GM19351 (cell line): Measurements from ENCODE around the gene FRAS1.
"Not testable (repeated sequence)": the region's sequence is repeated elsewhere in the genome, so short reads cannot be mapped to it uniquely, and the experiment has no call there.

Experiments used
- ATAC-seq: cut with Tn5 transposase; IDR thresholded peaks from one replicate; pipeline ENCODE4 v1.9.1; 2021; ENCODE audit warnings: mild to moderate bottlenecking, moderate library complexity; ENCODE audit not compliant: unreplicated experiment

The FRAS1 gene

DNA sequence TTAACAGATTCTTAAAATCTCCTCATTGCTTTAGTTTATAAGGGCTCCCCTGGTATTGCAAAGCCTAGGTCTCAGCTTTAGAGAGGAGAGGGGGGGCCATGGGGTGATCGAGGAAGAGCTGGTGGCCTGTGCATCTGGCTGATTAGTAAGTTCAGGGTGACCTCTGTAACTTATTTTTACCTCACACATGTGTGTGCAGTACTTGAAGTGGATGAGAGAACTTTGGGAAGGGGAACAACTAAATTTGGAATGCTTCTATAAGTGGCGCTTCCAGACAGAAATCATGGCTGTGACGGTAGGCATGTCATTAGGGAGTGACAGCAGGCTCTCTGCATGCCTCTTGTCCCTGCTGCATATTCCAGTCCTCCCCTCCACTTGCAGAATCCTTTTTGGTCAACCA lies 41.9 kb downstream of the FRAS1 start:
- ATAC-seq, result no peak

DNA sequence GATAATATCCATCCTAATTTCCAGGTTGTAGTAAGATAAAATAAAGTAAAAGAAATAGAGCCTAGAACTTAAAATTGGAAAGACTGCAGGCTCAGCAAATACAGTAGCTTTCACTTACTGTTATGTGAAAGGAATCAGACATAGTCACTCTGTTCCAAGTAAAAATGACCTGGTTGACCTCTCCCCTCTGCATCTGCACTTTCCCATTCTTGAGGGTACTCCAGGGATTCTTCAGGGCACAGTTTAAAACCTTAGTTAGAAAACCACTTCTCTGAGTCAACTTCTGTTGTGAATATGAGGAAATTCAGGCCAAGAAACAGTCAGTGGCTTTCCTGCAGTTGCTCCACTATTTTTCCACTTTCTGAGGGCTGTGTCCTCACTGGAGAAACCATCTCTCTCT lies 42.9 kb downstream of the FRAS1 start:
- no peak for ATAC-seq

- no peak for ATAC-seq
These were observed 62.6 kb downstream of the FRAS1 start for GRCh38 chr4:78119698-78120097.

DNA sequence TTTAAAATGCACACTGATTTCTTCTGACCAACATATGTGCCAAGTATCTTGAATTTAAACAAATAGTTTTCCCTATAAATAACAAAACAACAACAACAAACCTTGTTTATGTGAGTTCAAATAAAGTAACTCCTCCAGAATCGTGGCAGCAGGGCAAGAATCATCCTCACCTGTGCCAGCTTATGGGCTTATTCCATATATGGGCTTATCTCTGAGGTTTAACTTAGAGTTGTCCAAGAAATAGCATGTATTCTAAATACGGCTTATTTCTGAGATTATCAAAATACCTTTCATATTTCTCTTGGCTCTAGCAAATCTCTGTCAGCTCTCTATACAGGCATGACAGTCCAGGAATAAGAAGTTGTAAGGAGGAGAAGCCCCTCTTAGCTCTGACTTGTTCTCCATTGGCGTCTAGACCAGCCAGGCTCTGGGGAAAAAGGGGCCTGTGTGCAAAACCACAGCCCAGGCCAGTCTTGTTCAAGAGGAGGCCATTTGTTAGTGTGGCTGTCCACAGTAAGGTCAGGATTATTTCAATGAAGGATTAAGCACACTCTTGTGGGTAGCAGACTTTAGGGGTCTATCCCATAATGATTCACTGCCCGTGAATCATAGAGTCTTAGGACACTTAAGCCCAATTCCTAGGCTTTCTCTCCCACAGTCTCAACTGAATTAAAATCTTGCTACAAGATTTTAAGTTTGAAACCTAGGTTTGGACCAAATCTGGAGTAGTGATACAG lies 63.2 kb downstream of the FRAS1 start:
- ATAC-seq, result no peak

DNA sequence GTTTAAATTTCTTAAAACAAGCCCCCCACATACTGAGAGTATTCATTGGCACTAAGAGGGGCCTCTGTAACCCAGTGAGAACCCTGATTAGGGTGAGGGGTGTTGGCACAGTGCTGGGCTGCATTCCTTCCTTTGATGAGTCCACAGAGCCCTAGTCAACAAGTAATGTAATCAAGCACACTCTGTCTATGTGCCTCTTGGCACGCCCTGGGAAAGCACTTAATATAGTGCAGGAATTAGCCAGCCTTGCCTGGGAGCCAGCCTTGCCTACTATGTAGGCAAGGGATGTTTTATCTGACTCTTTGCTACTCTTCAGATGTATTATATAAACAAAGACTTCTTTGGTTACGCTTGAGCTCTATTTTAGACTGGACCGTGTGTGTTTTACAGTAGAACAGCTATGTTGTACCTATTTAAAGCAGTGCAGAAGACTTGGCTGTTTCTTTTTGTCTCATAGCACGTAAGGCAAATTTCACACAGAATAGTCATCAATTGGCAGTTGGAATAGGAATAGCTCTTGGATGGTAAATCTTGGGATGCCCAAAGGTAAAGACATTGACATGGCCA lies 64.3 kb downstream of the FRAS1 start:
- ATAC-seq, result no peak

DNA sequence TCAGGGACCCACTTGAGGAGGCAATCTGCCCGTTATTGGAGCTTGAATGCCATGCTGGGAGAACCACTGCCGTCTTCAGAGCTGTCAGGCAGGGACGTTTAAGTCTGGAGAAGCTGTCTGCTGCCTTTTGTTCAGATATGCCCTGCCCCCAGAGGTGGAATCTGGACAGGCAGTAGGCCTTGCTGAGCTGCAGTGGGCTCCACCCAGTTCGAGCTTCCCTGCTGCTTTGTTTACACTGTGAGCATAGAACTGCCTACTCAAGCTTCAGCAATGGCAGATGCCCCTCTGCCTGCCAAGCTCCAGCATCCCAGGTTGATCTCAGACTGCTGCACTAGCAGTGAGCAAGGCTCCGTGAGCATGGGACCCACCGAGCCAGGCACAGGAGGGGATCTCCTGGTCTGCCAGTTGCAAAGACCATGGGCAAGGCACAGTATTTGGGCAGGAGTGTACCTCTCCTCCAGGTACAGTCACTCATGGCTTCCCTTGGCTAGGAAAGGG lies 68.8 kb downstream of the FRAS1 start:
- ATAC-seq, result not testable (repeated sequence)

GRCh38 chr4:78129383-78130108 lies 72.4 kb downstream of the FRAS1 start:
- no peak for ATAC-seq

DNA sequence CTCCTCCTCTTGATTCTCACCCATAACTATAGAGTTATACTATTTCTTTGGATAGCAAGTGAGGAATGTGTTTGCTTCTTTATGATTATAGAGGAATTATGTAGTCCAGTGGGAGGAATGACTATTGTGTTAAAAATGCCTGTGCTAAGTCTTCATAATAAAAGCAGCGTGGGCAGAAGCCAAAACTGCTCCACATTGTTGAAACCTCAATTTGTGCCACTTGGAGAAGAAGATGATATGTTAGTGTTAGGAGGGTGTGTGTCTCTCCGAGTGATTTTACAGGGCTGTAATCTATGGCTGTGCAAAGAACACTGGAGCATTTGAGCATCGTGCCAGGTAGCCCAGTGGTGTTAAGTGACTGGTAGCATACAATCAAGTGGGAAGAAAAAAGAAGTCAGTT lies 74.3 kb downstream of the FRAS1 start:
- ATAC-seq, result no peak

DNA sequence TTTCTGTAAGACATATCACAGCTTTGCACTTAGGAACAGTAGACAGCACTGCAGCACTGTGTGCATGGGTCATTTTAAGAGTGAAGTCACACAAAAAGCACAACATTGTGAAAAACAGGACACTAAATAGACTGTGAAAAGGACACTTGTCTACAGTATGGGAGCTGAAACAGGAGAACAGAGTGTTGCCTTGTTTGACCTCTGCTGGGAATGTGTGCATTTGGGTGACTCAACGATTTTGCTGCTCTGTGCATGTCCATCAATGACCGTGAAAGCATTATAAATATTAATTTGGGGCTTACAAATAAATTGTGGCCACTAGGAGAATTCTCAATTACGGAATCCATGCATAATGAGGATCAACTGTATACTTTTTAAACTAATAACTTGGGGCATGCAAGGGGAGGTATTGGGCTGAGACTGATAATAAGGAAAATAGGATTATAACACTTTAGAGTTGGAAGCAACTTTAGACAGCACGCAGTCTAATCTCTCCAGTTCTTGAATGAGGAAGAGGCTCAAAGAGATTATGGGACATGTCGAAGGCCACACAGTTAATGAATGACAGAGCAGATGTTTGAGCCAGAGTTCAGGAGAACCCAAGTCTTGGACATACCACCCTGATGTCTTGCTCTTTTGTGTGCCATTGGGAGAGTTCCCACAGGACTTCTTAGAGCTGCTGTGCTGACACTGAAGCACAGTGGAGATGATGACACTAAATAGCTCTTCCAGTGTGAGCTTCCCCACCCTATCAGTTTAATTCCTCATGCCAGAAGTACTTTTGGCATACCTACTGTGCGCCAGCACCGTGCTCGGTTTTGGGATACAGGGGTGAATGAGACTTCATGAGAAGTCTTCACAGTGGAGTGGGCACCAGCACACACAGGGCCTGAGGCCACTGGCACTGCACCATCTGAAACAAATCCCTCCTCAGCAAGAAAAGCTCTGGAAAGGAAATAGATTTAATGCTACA lies 79.3 kb downstream of the FRAS1 start:
- ATAC-seq, result no peak

DNA sequence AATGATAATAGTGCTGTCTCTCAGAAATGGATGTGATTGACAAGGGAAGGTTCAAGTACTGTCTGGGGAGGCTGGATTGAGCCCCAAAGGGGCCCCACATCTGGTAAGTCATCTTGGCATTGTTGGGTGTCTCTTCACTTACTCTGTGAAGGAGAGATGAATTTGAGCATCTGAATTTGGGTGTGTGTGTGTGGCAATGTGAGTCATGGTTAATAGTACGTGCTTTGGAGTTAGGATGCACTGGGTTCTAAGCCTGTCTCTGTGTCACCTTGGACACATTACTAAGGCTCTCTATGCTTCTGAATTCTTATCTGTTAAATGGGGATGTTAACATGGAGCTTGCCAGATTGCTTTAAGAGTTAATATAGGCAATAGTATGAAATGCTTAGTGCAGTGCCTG lies 80.4 kb downstream of the FRAS1 start:
- ATAC-seq, result no peak

- ATAC-seq, result no peak
These were observed 81.1 kb downstream of the FRAS1 start for GRCh38 chr4:78138252-78138651.

- ATAC-seq, result no peak
These were observed 86.5 kb downstream of the FRAS1 start for GRCh38 chr4:78143634-78144033.

DNA sequence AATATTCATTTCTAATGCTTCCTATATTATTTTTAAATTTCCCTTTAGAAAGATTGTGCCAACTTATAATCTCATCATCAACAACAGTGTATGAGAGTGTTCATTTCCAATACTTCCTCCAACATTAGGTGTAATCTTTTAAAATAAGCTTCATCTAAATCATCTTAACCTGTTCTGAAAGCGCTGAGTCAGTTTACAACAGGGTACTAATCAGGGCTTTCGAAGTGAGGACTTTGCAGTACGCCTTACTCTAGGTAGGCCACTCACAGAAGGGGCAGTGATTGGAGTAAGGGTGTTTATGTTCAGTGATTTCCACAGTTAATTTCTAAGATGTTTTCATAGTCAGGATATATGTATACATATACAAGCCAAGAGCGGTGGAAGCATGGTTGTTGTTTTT lies 87.9 kb downstream of the FRAS1 start:
- no peak for ATAC-seq

DNA sequence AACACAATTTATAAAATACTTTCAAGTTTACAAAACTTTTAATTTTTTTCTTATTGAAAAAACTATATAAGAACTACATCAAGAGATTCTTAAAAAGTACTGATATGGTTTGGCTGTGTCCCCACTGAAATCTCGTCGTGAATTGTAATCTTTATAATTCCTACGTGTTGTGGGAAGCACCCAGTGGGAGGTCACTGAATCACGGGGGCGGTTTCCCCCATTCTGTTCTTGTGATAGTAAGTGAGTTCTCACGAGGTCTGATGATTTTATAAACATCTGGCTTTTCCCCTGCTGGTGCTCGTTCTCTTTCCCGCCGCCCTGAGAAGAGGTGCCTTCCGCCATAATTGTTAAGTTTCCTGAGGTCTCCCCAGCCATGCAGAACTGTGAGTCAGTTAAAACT lies 88.5 kb downstream of the FRAS1 start:
- no peak for ATAC-seq

DNA sequence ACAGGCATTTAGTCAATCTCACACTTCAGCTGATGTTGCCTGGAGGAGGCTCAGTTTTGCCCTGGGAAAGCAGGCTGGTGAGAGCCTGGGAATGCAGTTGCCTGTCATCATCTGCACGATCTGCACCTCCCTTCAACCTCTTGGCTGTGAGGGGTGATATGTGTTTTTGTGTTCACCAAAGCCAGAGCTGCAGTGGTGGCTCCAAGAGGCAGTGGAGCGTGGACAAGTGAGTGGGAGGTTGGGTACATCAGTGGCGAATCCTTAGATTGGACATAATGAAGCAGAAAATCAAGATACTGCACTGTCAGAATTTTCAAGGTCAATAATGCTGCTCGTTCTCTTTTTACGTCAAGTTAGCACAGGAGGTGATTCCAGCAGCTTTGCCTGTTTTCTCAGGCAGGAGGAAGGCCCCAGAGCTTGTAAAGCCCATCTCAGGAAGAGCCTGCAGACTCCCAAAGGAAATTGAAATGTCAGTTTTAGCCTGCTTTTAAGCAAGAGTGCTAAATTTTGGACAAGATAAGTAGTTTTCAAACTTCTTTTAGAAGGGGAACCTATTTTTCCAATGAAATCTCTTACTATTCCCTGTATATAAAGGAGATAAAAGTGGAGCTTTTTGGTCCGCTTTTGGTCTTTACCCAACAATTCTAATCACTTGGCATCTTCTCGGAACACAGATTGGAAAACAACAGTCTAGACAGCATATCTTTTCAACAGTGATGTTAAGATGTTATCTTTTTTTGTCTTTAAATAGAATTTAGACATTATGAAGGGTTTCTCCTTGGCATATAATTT lies 92.8 kb downstream of the FRAS1 start:
- no peak for ATAC-seq

- ATAC-seq, result no peak
These were observed 93.4 kb downstream of the FRAS1 start for GRCh38 chr4:78150543-78150864.

GRCh38 chr4:78152795-78153194 lies 95.7 kb downstream of the FRAS1 start:
- ATAC-seq, result no peak

GRCh38 chr4:78154972-78155590 lies 98.0 kb downstream of the FRAS1 start:
- ATAC-seq, result no peak

GRCh38 chr4:78155616-78156105 lies 98.5 kb downstream of the FRAS1 start:
- no peak for ATAC-seq

DNA sequence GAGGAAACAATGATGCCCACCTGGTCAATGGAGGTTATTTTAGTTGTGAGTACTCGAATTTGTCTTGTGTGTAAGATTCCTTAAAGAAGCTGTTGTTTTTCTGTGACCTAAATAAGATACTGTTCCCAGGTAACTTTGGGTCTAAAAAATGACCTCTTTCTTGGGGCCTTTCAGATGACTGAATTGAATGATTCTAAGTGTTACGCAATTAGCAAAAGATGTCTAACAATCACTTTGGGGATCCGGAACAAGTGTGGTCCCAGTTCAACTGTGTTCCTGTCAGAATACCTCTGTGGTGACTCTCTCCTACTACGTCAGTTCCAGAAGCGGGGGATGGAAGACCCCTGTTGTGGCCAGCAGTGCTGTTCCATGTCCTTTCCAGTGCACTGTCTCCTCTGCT lies 99.4 kb downstream of the FRAS1 start:
- no peak for ATAC-seq
